CD14-positive monocyte (primary cell): Measurements from ENCODE around the gene SCN2A. TPM values are rescaled to one million over a fixed set of nuclear protein-coding genes. Genes with fewer than 3 reads are reported as not detected.

Experiments used
- DNase-seq, 3 donors: peaks; one replicate each; pipeline ENCODE4 v3.0.0-alpha.2; 2011 to 2022
- H2AFZ ChIP-seq: 2 replicates; pipeline ENCODE4 v1.6.0; 2012; ENCODE audit warnings: mild to moderate bottlenecking, low read depth, low read length, inconsistent platforms; ENCODE audit not compliant: insufficient read depth, poor library complexity, severe bottlenecking
- H3K27ac ChIP-seq, 2 donors: 1 replicate in 1 of 2; 2 replicates in 1 of 2; pipeline ENCODE4 v1.5.1; 2012 to 2013; ENCODE audit warnings: low read length in 2 of 2, control low read depth in 1 of 2, inconsistent platforms in 1 of 2, low read depth in 1 of 2, mild to moderate bottlenecking in 1 of 2
- H3K27me3 ChIP-seq, 2 donors: one replicate each; pipeline versions ENCODE4 v1.6.0 to v1.6.1; 2011 to 2013; ENCODE audit warnings: low read length in 2 of 2; ENCODE audit not compliant: control insufficient read depth in 2 of 2, insufficient read depth in 2 of 2
- H3K36me3 ChIP-seq, 2 donors: replicated peaks in 1 of 2; 1 replicate in 1 of 2; 2 replicates in 1 of 2; pipeline versions ENCODE4 v1.5.1 to v1.6.1; 2012 to 2013; ENCODE audit warnings: low read length in 2 of 2, control low read depth in 1 of 2, inconsistent platforms in 1 of 2, mild to moderate bottlenecking in 1 of 2; ENCODE audit not compliant: insufficient read depth in 2 of 2, control insufficient read depth in 1 of 2
- H3K4me1 ChIP-seq, 2 donors: 1 replicate in 1 of 2; 2 replicates in 1 of 2; pipeline versions ENCODE4 v1.5.1 to v1.6.1; 2012 to 2013; ENCODE audit warnings: low read length in 2 of 2, control low read depth in 1 of 2, inconsistent platforms in 1 of 2, mild to moderate bottlenecking in 1 of 2, moderate library complexity in 1 of 2; ENCODE audit not compliant: insufficient read depth in 2 of 2, control insufficient read depth in 1 of 2
- H3K4me2 ChIP-seq: replicated peaks from 2 replicates; pipeline ENCODE3; 2012; ENCODE audit warnings: low read length, moderate library complexity, mild to moderate bottlenecking; ENCODE audit not compliant: poor library complexity, severe bottlenecking; ENCODE audit errors: extremely low read depth
- H3K4me3 ChIP-seq, 3 experiments: fragments of 200-600 bp in 1 of 3; sonication (generic) in 1 of 3; replicated peaks in 1 of 3; 1 replicate in 2 of 3; 2 replicates in 1 of 3; pipeline ENCODE4 v1.5.1; 2011 to 2013; ENCODE audit warnings: low read length in 3 of 3, mild to moderate bottlenecking in 3 of 3, control low read depth in 2 of 3, low read depth in 2 of 3, inconsistent platforms in 1 of 3, moderate library complexity in 1 of 3
- H3K79me2 ChIP-seq: 2 replicates; pipeline ENCODE4 v1.6.0; 2012; ENCODE audit warnings: mild to moderate bottlenecking, control low read depth, inconsistent platforms, low read length, moderate library complexity; ENCODE audit not compliant: insufficient read depth
- H3K9ac ChIP-seq: 2 replicates; pipeline ENCODE4 v1.6.0; 2017; ENCODE audit warnings: low read length, mild to moderate bottlenecking; ENCODE audit not compliant: insufficient read depth, poor library complexity, severe bottlenecking
- H3K9me3 ChIP-seq, 2 donors: replicated peaks in 1 of 2; 1 replicate in 1 of 2; 2 replicates in 1 of 2; pipeline versions ENCODE4 v1.5.1 to v1.6.1; 2012 to 2013; ENCODE audit warnings: low read length in 2 of 2, control low read depth in 1 of 2; ENCODE audit not compliant: control insufficient read depth in 1 of 2, insufficient read depth in 1 of 2
- H4K20me1 ChIP-seq: 2 replicates; pipeline ENCODE4 v1.6.0; 2012; ENCODE audit warnings: mild to moderate bottlenecking, low read length, control low read depth, moderate library complexity; ENCODE audit not compliant: insufficient read depth
- H3K27ac Mint-ChIP-seq, 7 donors: one replicate each; pipeline ENCODE4 v1.8.0; 2020; ENCODE audit warnings: mild to moderate bottlenecking in 7 of 7, mixed read lengths in 7 of 7, moderate library complexity in 6 of 7, inconsistent platforms in 2 of 7
- H3K27me3 Mint-ChIP-seq, 3 donors: one replicate each; pipeline ENCODE4 v1.8.0; 2021 to 2022; ENCODE audit warnings: low read depth in 3 of 3, mild to moderate bottlenecking in 3 of 3, mixed read lengths in 3 of 3, moderate library complexity in 3 of 3, inconsistent platforms in 1 of 3
- H3K36me3 Mint-ChIP-seq, 2 donors: one replicate each; pipeline ENCODE4 v1.8.0; 2020; ENCODE audit warnings: mixed read lengths in 2 of 2, inconsistent platforms in 1 of 2, mild to moderate bottlenecking in 1 of 2
- H3K4me1 Mint-ChIP-seq: one replicate; pipeline ENCODE4 v1.8.0; 2020; ENCODE audit warnings: mild to moderate bottlenecking, mixed read lengths
- H3K4me3 Mint-ChIP-seq, 2 donors: one replicate each; pipeline ENCODE4 v1.8.0; 2020; ENCODE audit warnings: mild to moderate bottlenecking in 2 of 2, mixed read lengths in 2 of 2, moderate library complexity in 1 of 2
- H3K9me3 Mint-ChIP-seq, 7 donors: one replicate each; pipeline ENCODE4 v1.8.0; 2020 to 2022; ENCODE audit warnings: mixed read lengths in 7 of 7, mild to moderate bottlenecking in 6 of 7, moderate library complexity in 6 of 7, inconsistent platforms in 2 of 7
- WGBS: methylation state at CpG from one replicate; pipeline ENCODE4 v1.1.5; 2013; ENCODE audit warnings: missing lambda C conversion rate; ENCODE audit not compliant: insufficient coverage; 5-methylcytosine and 5-hydroxymethylcytosine counted together
- intact Hi-C, 2 donors: fragments of 100-400 bp; cut with micrococcal nuclease; formaldehyde crosslinking; loops; one replicate each; pipeline versions ENCODE4 v1.15.0 to v1.15.1; 2023
- polyA plus RNA-seq, 3 donors: library from polyadenylated mRNA; depleted of rRNA in 1 of 3; unstranded in 2 of 3; stranded (reverse) in 1 of 3; fragments of 300-500 nt in 2 of 3; fragments of >200 nt in 1 of 3; fragmentation: Illumina TruSeq in 2 of 3; gene quantifications; 1 replicate in 2 of 3; 2 replicates in 1 of 3; pipeline ENCODE4 v1.2.3, GENCODE V29; 2012 to 2021
- TF ChIP-seq, protein P1 (sequence below): fragments of 200-600 bp; IDR thresholded peaks from one replicate; pipeline ENCODE4 v1.8.0; 2022; ENCODE audit warnings: antibody characterized with exemption, mild to moderate bottlenecking

The SCN2A gene
- polyA plus RNA-seq, 3 donors, result not detected

DNA sequence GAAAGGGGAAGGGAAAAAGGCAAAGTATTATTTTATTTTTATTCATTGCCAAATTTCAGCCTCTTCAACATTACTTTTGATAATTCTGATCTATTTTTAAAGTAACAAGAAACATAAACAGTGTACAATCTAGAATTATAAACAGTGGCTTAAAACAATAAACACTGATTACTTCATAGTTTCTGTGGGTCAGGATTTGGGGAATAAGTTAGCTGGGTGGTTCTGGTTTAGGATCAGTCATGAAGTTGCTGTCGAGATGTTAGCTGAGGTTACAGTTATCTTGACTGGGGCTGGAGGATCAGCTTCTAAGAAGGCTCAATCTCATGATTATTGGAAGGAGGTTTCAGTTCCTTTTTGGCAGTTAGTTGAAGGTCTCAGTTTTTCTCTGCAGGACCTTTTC, 109.2 kb downstream of the SCN2A start:
- no peaks in the 10 kb centered on the region for H3K4me1 ChIP-seq
- Mint-ChIP-seq H3K27ac (no peak overlapping the region), H3K36me3 (no peaks in the 10 kb centered on the region), H3K4me1 (no peaks in the 10 kb centered on the region), H3K4me3 (no peak overlapping the region), H3K27me3 (no peaks in the 10 kb centered on the region), H3K9me3 (peaks cover 0 to 5% (median 2%) of the 10 kb centered on the region in 7 donors)
- no peak overlapping the region for H3K4me2 ChIP-seq
- H3K27me3 ChIP-seq, result no peaks in the 10 kb centered on the region
- H4K20me1 ChIP-seq, result no peaks in the 10 kb centered on the region
- DNase-seq, result no peak
- intact Hi-C loops, result no loop called here
- no peak overlapping the region for H3K4me3 ChIP-seq
- no peak overlapping the region for H2AFZ ChIP-seq
- H3K79me2 ChIP-seq, result no peaks in the 10 kb centered on the region
- WGBS, result 100% methylated on average over 1 of the region's 1 CpG
- no peaks in the 10 kb centered on the region for H3K9me3 ChIP-seq
- H3K27ac ChIP-seq, result no peak overlapping the region
- TF ChIP-seq, protein P1, sequence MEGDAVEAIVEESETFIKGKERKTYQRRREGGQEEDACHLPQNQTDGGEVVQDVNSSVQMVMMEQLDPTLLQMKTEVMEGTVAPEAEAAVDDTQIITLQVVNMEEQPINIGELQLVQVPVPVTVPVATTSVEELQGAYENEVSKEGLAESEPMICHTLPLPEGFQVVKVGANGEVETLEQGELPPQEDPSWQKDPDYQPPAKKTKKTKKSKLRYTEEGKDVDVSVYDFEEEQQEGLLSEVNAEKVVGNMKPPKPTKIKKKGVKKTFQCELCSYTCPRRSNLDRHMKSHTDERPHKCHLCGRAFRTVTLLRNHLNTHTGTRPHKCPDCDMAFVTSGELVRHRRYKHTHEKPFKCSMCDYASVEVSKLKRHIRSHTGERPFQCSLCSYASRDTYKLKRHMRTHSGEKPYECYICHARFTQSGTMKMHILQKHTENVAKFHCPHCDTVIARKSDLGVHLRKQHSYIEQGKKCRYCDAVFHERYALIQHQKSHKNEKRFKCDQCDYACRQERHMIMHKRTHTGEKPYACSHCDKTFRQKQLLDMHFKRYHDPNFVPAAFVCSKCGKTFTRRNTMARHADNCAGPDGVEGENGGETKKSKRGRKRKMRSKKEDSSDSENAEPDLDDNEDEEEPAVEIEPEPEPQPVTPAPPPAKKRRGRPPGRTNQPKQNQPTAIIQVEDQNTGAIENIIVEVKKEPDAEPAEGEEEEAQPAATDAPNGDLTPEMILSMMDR, result no peak
- H3K9ac ChIP-seq, result no peak overlapping the region
- no peaks in the 10 kb centered on the region for H3K36me3 ChIP-seq

DNA sequence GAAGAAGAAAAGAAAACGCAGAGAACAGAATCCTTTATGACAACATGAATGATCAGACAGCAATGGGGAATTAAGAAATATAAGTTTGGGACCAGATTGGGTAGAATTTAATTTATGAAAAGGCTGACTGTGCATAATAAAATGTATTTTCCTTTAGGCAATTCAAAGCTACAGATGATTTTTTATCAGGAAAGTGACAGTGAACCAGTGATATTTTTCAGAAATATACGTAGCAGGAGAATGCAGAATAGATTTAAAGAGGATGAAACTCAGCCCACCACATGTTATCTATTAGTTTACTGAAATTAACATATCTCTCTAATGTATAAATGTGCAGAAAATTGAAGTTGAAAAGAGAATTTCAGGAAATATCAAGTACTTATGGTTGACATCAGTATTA, 110.0 kb downstream of the SCN2A start:
- Histone ChIP-seq H3K4me3 (no peak overlapping the region), H3K79me2 (no peaks in the 10 kb centered on the region), H3K9ac (no peak overlapping the region), H4K20me1 (no peaks in the 10 kb centered on the region), H3K36me3 (no peaks in the 10 kb centered on the region), H3K27me3 (no peaks in the 10 kb centered on the region), H2AFZ (no peak overlapping the region), H3K27ac (no peak overlapping the region), H3K9me3 (no peaks in the 10 kb centered on the region), H3K4me1 (no peaks in the 10 kb centered on the region), H3K4me2 (no peak overlapping the region)
- no peaks in the 10 kb centered on the region for H3K36me3 Mint-ChIP-seq
- no peak for DNase-seq
- H3K4me1 Mint-ChIP-seq, result no peaks in the 10 kb centered on the region
- H3K9me3 Mint-ChIP-seq, result peaks cover 0 to 5% (median 2%) of the 10 kb centered on the region in 7 donors
- H3K4me3 Mint-ChIP-seq, result no peak overlapping the region
- no CpG with 5 or more reads among the region's 2 CpGs for WGBS
- TF ChIP-seq, protein P1, result no peak
- intact Hi-C loops, result no loop called here
- no peak overlapping the region for H3K27ac Mint-ChIP-seq
- no peaks in the 10 kb centered on the region for H3K27me3 Mint-ChIP-seq
